HG03439 (cell line): Measurements from ENCODE around the gene PLEKHJ1.

ENCODE experiments used
- ATAC-seq: cut with Tn5 transposase; IDR thresholded peaks from one replicate; pipeline ENCODE4 v1.9.1; 2021; ENCODE audit warnings: mild to moderate bottlenecking, moderate library complexity; ENCODE audit not compliant: unreplicated experiment

The PLEKHJ1 gene

GRCh38 chr19:2237051-2237868 lies 1.1 kb upstream of the PLEKHJ1 start:
- ATAC-seq = no peak

- no peak for ATAC-seq
Measured at GRCh38 chr19:2236064-2236313, 140 bp downstream of the PLEKHJ1 start.

- ATAC-seq = peak; percentile 20
Measured at GRCh38 chr19:2235381-2236063, 607 bp downstream of the PLEKHJ1 start.

GRCh38 chr19:2234996-2235380 lies 1.1 kb downstream of the PLEKHJ1 start:
- no peak for ATAC-seq

- ATAC-seq = no peak
Measured at GRCh38 chr19:2233601-2234280, 2.4 kb downstream of the PLEKHJ1 start.

- no peak for ATAC-seq
Measured at GRCh38 chr19:2232286-2233151, 3.6 kb downstream of the PLEKHJ1 start.

- no peak for ATAC-seq
Measured at GRCh38 chr19:2231621-2232221, 4.4 kb downstream of the PLEKHJ1 start.

GRCh38 chr19:2230807-2231533 lies 5.2 kb downstream of the PLEKHJ1 start:
- ATAC-seq = no peak

GRCh38 chr19:2230033-2230531 lies 6.0 kb downstream of the PLEKHJ1 start:
- no peak for ATAC-seq

- no peak for ATAC-seq
Measured at GRCh38 chr19:2229103-2230032, 6.8 kb downstream of the PLEKHJ1 start.

GRCh38 chr19:2228157-2229030 lies 7.7 kb downstream of the PLEKHJ1 start:
- no peak for ATAC-seq

- ATAC-seq = peak; percentile 50
Measured at GRCh38 chr19:2227415-2228156, 8.5 kb downstream of the PLEKHJ1 start.

GRCh38 chr19:2226840-2227360 lies 9.2 kb downstream of the PLEKHJ1 start:
- no peak for ATAC-seq

GRCh38 chr19:2226051-2226839 lies 9.9 kb downstream of the PLEKHJ1 start:
- ATAC-seq = no peak

GRCh38 chr19:2225415-2226050 lies 10.6 kb downstream of the PLEKHJ1 start:
- ATAC-seq = no peak
